Progenitor cell of endocrine pancreas (in vitro differentiated cells): ENCODE data around the gene WDSUB1. TPM values are rescaled to one million over a fixed set of nuclear protein-coding genes. Genes with fewer than 3 reads are reported as not detected.

Experiments used
- DNase-seq: peaks from one replicate; pipeline ENCODE4 v3.0.0; 2021; ENCODE audit warnings: low spot score; ENCODE audit not compliant: unreplicated experiment
- H3K27ac Mint-ChIP-seq: 2 replicates; pipeline ENCODE4 v1.8.0; 2021; ENCODE audit warnings: mild to moderate bottlenecking, moderate library complexity, mixed read lengths
- H3K27me3 Mint-ChIP-seq: 2 replicates; pipeline ENCODE4 v1.8.0; 2021; ENCODE audit warnings: mixed read lengths
- H3K36me3 Mint-ChIP-seq: 2 replicates; pipeline ENCODE4 v1.8.0; 2022; ENCODE audit warnings: mixed read lengths; ENCODE audit not compliant: insufficient read depth
- H3K4me1 Mint-ChIP-seq: 2 replicates; pipeline ENCODE4 v1.8.0; 2021; ENCODE audit warnings: low read depth, mixed read lengths
- H3K4me3 Mint-ChIP-seq: 2 replicates; pipeline ENCODE4 v1.8.0; 2021; ENCODE audit warnings: low read depth, mild to moderate bottlenecking, moderate library complexity, mixed read lengths
- H3K9me3 Mint-ChIP-seq: 2 replicates; pipeline ENCODE4 v1.8.0; 2021; ENCODE audit warnings: low read depth, mixed read lengths
- CTCF ChIP-seq: fragments of 200-600 bp; sonication (generic); IDR thresholded peaks from one replicate; pipeline ENCODE4 v1.5.0; 2021; ENCODE audit warnings: antibody characterized with exemption, mild to moderate bottlenecking; ENCODE audit not compliant: unreplicated experiment
- total RNA-seq: library from RNA; stranded (reverse); gene quantifications from 2 replicates; pipeline ENCODE4 v1.2.1, GENCODE V29; 2021

Gene WDSUB1
- total RNA-seq, 1 donor from 2014 or later = 14.9 TPM

DNA sequence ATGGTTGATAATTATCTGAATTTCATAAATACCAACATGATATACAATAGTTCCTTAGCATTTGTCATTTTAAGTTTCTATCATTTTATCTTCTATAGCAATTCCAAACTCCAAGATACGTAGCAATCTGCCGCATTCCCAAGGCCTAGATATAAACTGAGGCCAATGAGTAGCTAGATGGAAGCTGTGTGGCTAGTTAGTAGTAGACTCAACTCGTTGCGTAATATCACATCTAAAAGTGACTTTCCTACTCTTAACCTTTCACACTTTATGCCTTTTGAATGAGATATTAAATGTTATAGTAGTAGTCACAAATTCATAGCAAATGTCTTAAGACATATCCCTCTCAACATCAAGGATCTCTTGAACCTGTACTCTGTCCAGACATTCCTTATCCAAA is 33.6 kb downstream of the WDSUB1 start:
- Mint-ChIP-seq H3K9me3 (no peaks in the 10 kb centered on the region), H3K36me3 (peaks cover 13% of the 10 kb centered on the region), H3K4me3 (no peak overlapping the region), H3K27me3 (no peaks in the 10 kb centered on the region), H3K27ac (no peak overlapping the region), H3K4me1 (no peaks in the 10 kb centered on the region)
- no peak for DNase-seq
- no peak for TF ChIP-seq CTCF

DNA sequence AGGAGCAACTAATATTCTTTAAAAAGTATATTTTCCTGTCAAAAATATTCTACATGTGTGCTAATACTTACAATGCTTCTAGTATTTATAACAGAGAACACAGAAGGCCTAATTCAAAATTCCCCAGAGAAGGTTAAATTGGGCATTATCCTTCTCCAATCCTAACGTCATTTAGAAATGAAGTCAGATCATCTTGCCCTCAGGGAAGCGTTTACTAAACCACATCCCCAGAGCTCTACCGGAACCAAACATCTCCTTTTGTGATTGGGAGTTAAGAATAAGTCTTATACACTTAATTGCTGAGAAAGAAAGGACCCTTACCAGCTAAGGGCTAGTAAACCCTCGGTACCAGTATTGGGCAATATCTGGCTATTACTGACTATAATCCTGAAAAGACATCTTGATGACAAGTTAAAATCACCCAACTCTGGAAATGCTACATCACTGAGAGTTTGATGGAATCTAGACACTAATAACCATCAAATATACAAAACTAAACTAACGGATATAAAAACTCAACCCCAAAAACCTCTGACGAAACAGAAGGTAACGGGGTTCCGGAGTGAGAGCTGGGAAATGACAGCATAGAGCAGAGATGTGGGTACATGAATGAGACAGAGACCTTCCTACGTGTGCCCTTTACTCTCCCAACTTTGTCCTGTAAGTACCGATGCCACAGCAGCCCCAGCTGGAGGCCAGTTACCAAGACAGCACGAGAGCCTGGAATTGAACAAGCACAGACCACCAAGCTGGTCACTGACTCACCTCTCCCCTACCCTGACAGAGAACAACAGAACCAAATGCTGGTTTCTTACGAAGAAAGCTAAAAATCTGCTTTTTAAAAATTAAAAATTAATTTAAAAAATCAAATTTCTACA is 35.0 kb downstream of the WDSUB1 start:
- Mint-ChIP-seq H3K4me1 (no peaks in the 10 kb centered on the region), H3K36me3 (peaks cover 23% of the 10 kb centered on the region), H3K9me3 (no peaks in the 10 kb centered on the region), H3K4me3 (no peak overlapping the region), H3K27ac (no peak overlapping the region), H3K27me3 (no peaks in the 10 kb centered on the region)
- no peak for DNase-seq
- TF ChIP-seq CTCF = no peak

- DNase-seq = no peak
- no peak for TF ChIP-seq CTCF
- Mint-ChIP-seq H3K4me3 (no peak overlapping the region), H3K9me3 (peaks cover 6% of the 10 kb centered on the region), H3K4me1 (no peaks in the 10 kb centered on the region), H3K27me3 (no peaks in the 10 kb centered on the region), H3K36me3 (peaks cover 30% of the 10 kb centered on the region), H3K27ac (no peak overlapping the region)
Measured at GRCh38 chr2:159249990-159250715, 36.4 kb downstream of the WDSUB1 start.

DNA sequence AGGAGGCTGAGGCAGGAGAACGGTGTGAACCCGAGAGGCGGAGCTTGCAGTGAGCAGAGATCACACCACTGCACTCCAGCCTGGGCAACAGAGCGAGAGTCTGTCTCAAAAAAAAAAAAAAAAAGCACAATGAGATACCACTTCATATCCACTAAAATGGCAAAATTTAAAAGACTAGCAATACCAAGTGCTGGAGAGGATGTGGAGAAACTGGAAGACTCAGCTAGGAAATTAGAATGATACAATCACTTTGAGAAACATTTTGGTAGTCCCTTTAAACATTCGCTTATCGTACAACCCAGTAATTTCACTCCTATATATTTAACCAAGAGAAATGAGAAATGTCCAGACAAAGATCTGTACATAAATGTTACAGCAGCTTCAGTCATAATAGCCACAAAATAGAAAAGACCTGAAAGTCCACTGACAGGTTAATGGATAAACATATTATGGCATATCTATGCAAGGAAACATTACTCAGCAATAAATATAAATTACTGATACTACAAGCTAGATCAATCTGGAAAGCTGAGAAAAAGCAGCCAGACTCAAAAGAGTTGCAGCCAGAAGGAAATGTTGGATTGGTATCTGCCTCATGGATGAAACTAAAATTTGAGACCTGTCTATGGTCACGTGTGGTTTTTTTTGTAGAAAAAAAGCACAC is 40.0 kb downstream of the WDSUB1 start:
- peaks cover 3% of the 10 kb centered on the region for H3K4me1 Mint-ChIP-seq
- H3K27me3 Mint-ChIP-seq = no peaks in the 10 kb centered on the region
- peaks cover 6% of the 10 kb centered on the region for H3K9me3 Mint-ChIP-seq
- peaks cover 47% of the 10 kb centered on the region for H3K36me3 Mint-ChIP-seq
- TF ChIP-seq CTCF = no peak
- H3K27ac Mint-ChIP-seq = no peak overlapping the region
- H3K4me3 Mint-ChIP-seq = no peak overlapping the region
- DNase-seq = no peak

- H3K27ac Mint-ChIP-seq = peak overlapping the region; percentile 36
- H3K4me3 Mint-ChIP-seq = no peak overlapping the region
- peaks cover 54% of the 10 kb centered on the region for H3K36me3 Mint-ChIP-seq
- no peak for DNase-seq
- peaks cover 6% of the 10 kb centered on the region for H3K9me3 Mint-ChIP-seq
- H3K27me3 Mint-ChIP-seq = no peaks in the 10 kb centered on the region
- peaks cover 3% of the 10 kb centered on the region for H3K4me1 Mint-ChIP-seq
- TF ChIP-seq CTCF = no peak
Measured at GRCh38 chr2:159243529-159243928, 43.0 kb downstream of the WDSUB1 start.
